CD4-positive, alpha-beta T cell treated with Interleukin-17A for 4 hours (primary cell): ENCODE measurements around the gene DBF4B.
A peak's percentile ranks its signal among the peaks of the same experiment; 100 is the strongest.

ENCODE experiments used
- DNase-seq: peaks from one replicate; pipeline ENCODE4 v3.0.0-alpha.2; 2020; ENCODE audit warnings: mixed read lengths

The DBF4B gene

GRCh38 chr17:44761932-44762810 lies 53.7 kb downstream of the DBF4B start:
- DNase-seq: no peak

DNA sequence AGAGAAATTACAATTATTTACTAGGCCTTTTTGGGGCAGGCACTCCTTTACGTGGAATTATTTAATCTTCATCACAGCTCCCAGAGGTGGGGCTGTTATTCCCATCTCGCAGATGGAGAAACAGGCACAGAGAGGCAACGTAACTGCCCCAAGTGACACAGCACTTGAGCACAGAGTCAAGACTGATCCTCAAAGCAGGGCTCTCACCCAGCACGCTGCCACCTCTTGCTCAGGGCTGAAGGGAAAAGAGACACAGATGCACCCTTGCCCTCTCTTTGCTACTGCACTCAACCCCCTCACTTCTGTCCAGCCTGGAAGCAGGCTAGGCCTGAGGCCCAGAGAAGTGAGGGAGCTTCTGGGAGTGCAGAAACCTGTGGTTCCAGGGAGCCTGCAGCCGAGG lies 54.7 kb downstream of the DBF4B start:
- DNase-seq: no peak

DNA sequence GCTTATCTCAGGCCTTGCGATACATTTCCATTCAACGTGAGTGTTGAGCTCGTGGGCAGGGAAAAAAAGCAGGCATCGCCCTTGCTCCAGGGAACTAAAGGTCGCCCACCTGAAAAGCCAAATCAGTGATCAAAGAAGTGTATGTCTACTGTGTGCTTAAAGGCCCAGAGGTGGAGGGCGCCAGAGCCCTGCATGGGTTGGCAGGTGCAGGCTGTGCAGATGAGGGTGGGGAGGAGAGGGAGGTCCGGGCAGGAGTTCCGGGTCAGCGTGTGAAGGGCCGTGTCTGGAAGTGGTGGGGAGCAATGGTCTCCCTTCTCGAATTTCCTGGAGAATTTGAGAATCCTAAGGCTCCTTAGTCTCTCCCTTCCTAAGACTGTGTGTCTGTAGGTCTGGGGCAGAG lies 57.5 kb downstream of the DBF4B start:
- DNase-seq: no peak

DNA sequence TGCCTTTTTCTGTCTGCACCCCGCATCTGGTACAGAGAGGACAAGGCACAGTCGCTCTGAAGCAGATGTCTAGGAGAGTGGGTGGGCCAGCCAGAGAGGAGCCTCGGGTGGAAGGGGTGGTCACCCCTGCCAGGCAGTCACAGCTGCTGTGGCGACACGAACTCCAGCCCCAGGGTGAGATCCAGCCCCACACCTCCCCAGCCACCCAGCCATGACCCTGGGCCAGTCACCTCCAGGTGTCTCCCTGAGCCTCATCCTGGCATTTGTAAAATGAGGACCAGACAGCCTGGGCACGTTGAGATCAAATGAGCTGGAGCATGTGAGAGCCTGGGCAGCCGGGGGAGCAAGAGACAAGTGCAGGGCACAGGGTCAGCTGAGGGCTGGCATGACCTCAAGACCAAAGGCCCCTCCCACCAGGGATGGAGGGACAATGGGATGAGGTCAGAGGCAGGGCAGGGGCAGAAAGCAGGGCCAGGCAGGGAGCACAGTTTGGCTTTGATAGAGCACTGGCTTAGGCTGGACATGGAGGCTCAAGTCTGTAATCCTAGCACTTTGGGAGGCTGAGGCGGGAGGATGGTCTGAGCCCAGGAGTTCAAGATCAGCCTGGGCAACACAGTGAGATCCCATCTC lies 58.1 kb downstream of the DBF4B start:
- DNase-seq: no peak

DNA sequence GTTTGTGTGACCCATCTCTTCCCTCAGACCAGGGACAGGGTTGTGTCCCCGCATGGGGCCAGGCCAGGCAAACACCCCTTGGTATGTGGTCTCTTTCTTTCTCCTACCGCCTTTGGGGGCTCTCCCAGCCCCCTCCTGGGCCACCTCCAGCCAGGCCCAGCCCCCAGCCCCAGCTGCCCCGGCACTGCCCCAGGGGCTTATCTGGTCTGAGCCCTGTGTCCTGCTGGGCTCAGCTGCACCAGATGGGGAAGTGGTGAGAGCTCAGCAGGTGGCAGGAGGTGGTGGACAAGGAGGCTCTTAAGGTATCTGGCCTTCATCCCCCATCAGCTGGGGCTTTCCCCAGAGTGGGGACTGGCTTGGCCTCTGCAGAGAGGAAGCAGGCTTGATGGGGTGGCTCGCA lies 59.0 kb downstream of the DBF4B start:
- no peak for DNase-seq

DNA sequence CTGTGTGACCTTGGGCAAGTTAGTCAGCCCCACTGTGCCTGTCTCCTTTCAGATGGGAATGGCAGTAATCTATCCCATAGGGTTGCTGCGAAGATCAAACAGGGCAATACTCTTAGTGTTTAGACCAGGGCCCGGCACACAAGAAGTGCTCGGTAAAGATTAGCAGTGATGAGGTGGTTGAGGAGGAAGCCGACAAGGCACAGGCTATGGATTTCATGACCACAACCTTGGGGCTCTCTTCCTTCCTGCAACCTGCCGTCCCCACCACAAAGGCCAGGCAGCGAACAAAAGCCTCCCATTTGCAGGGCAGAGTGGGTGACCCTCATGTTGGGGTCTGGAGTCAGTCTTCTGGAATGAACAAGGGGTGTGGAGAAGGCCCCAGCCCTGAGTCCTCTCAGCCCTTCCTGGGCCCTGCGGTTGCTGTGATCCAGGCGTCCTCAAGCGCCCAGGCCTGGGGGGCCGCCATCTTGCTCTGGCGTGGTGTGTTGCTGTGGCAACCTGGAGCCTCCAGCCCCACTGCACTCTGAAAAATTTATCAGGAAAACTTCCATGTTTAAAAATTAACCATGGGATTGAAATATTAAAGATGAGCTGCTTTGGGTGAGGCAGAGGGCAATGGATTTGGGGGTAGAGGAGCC lies 60.2 kb downstream of the DBF4B start:
- DNase-seq: no peak

DNA sequence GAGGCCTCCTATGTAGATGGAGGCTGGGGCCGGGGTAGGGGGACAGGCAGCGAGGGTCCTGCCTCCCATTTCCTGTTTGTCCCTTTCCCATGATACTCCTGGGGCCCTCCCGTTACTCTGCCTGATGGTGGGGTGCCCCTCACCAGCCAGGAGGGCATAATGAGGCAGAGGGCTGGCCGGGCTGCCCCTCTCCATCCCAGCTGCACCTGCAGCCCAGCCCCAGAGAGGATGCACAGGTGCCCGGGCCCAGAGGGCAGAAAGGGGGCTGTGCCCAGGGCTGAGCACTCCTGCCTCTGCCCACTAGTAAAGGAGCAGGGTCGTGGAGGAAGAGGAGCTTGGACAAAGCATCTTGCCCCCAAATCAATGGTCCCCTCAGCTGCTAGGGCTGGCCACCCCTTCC lies 60.8 kb downstream of the DBF4B start:
- DNase-seq: no peak

DNA sequence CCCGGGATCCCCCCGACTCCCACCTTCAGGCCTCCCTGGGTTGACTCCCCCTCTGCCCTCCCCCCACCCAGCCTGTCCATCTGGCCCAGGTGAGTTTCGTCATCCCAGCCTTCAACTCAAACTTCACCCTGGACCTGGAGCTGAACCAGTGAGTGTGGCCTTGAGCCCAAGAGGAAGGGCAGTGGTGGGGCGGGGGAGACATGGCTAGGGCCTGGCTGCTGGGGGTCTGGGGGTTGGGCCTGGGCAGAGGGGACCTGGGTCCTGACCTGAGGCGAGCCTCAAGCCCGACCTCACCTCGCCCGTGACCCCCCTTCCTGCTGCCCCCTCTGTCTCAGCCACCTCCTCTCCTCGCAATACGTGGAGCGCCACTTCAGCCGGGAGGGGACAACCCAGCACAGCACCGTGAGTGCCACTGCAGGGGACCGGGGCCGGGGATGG lies 61.2 kb downstream of the DBF4B start:
- DNase-seq: no peak

GRCh38 chr17:44770166-44770925 lies 61.9 kb downstream of the DBF4B start:
- DNase-seq: no peak

- no peak for DNase-seq
These were observed 64.0 kb downstream of the DBF4B start for GRCh38 chr17:44772308-44773045.

- no peak for DNase-seq
These were observed 64.7 kb downstream of the DBF4B start for GRCh38 chr17:44773140-44773539.

- DNase-seq: peak; percentile 90
These were observed 66.0 kb downstream of the DBF4B start for GRCh38 chr17:44774271-44775135.

DNA sequence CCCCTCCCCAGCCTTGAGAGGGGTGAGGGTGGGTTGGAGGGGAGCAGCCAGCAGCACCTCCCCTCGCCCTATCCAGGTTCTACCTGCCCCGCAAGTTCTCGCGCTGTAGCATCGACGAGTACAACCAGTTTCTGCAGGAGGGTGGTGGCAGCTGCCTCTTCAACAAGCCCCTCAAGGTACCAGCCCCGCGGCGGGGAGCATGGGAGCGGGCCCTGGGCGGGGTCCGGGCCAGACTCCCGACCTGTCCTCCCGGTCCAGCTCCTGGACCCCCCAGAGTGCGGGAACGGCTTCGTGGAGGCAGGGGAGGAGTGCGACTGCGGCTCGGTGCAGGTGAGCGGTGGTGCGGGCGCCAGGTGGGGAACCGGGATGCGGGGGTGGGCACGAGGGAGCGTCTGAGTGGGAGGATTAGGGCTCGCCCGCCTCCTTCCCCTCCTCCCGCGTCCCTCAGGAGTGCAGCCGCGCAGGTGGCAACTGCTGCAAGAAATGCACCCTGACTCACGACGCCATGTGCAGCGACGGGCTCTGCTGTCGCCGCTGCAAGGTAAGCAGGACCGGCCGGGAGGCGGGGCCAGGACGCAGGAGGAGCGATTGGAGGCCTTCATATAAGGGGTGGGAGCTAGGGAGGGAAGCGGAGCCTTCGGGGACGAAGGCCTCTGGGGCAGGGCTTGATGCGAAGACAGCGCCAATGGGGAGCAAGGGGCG lies 66.8 kb downstream of the DBF4B start:
- DNase-seq: peak; percentile 99

GRCh38 chr17:44775838-44776621 lies 67.6 kb downstream of the DBF4B start:
- no peak for DNase-seq

- DNase-seq: no peak
These were observed 68.3 kb downstream of the DBF4B start for GRCh38 chr17:44776628-44777393.

- DNase-seq: no peak
These were observed 69.2 kb downstream of the DBF4B start for GRCh38 chr17:44777394-44778348.

- DNase-seq: no peak
These were observed 70.3 kb downstream of the DBF4B start for GRCh38 chr17:44778656-44779210.
